OCI-LY1 (cell line): ENCODE data around the gene ZNF22.

Experiments
- EZH2 ChIP-seq: fragments of 200-600 bp; sonication (generic), shearing (Covaris generic); IDR thresholded peaks from 2 replicates; pipeline ENCODE4 v1.8.0; 2017; ENCODE audit warnings: borderline replicate concordance, mixed run types, mild to moderate bottlenecking, antibody characterized with exemption, low read length, moderate library complexity, mixed read lengths
- TF ChIP-seq, protein P1 (sequence below): fragments of 200-600 bp; sonication (generic), shearing (Covaris generic); IDR thresholded peaks from 2 replicates; pipeline ENCODE4 v1.5.1; 2017; ENCODE audit warnings: mild to moderate bottlenecking, antibody characterized with exemption, low read length, moderate library complexity, mixed read lengths

DNA sequence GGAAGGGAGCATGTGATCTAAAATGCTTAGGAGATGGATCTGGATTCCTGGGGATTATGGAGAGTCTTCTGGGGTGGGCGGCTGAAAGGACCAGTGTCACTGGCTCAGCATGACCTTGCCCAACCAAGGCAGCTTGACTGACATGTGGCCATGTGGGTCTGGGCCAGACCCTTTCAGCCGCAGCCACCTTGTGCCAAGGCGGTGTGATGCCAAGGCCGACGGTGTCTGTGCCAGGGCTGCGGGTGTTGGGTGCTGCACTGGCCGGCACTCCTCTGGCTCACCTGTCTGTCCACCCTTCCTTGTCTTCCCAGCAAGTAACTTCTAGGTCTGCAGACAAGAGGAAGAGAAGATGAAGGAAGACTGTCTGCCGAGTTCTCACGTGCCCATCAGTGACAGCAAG lies 30.9 kb upstream of the ZNF22 start:
- TF ChIP-seq, protein P1, sequence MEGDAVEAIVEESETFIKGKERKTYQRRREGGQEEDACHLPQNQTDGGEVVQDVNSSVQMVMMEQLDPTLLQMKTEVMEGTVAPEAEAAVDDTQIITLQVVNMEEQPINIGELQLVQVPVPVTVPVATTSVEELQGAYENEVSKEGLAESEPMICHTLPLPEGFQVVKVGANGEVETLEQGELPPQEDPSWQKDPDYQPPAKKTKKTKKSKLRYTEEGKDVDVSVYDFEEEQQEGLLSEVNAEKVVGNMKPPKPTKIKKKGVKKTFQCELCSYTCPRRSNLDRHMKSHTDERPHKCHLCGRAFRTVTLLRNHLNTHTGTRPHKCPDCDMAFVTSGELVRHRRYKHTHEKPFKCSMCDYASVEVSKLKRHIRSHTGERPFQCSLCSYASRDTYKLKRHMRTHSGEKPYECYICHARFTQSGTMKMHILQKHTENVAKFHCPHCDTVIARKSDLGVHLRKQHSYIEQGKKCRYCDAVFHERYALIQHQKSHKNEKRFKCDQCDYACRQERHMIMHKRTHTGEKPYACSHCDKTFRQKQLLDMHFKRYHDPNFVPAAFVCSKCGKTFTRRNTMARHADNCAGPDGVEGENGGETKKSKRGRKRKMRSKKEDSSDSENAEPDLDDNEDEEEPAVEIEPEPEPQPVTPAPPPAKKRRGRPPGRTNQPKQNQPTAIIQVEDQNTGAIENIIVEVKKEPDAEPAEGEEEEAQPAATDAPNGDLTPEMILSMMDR, result no peak
- TF ChIP-seq EZH2, result no peak
